Osteocyte (in vitro differentiated cells): Measurements from ENCODE around the gene NSF. TPM values are rescaled to one million over a fixed set of nuclear protein-coding genes. Genes with fewer than 3 reads are reported as not detected.

Experiments
- DNase-seq: peaks from one replicate; pipeline ENCODE4 v3.0.0; 2021; ENCODE audit warnings: mixed read lengths; ENCODE audit not compliant: unreplicated experiment; ENCODE audit errors: extremely low spot score
- H3K27ac Mint-ChIP-seq: one replicate; pipeline ENCODE4 v1.8.0; 2021; ENCODE audit warnings: mild to moderate bottlenecking, mixed read lengths; ENCODE audit not compliant: unreplicated experiment
- H3K27me3 Mint-ChIP-seq: one replicate; pipeline ENCODE4 v1.8.0; 2021; ENCODE audit warnings: mixed read lengths; ENCODE audit not compliant: unreplicated experiment
- H3K36me3 Mint-ChIP-seq: one replicate; pipeline ENCODE4 v1.8.0; 2021; ENCODE audit warnings: mixed read lengths; ENCODE audit not compliant: unreplicated experiment
- H3K4me1 Mint-ChIP-seq: one replicate; pipeline ENCODE4 v1.8.0; 2021; ENCODE audit warnings: mixed read lengths; ENCODE audit not compliant: unreplicated experiment
- H3K4me3 Mint-ChIP-seq: one replicate; pipeline ENCODE4 v1.8.0; 2021; ENCODE audit warnings: mild to moderate bottlenecking, moderate library complexity, mixed read lengths; ENCODE audit not compliant: unreplicated experiment
- H3K9me3 Mint-ChIP-seq: one replicate; pipeline ENCODE4 v1.8.0; 2021; ENCODE audit warnings: mixed read lengths; ENCODE audit not compliant: unreplicated experiment
- total RNA-seq: library from RNA; stranded (reverse); gene quantifications from 2 replicates; pipeline ENCODE4 v1.2.1, GENCODE V29; 2021
- TF ChIP-seq, protein P1 (sequence below): fragments of 200-600 bp; sonication (generic); IDR thresholded peaks from 2 replicates; pipeline ENCODE4 v1.5.0; 2021; ENCODE audit warnings: antibody characterized with exemption, mild to moderate bottlenecking, moderate library complexity

Gene NSF
- total RNA-seq, 1 donor from 2014 or later, result 48.0 TPM

DNA sequence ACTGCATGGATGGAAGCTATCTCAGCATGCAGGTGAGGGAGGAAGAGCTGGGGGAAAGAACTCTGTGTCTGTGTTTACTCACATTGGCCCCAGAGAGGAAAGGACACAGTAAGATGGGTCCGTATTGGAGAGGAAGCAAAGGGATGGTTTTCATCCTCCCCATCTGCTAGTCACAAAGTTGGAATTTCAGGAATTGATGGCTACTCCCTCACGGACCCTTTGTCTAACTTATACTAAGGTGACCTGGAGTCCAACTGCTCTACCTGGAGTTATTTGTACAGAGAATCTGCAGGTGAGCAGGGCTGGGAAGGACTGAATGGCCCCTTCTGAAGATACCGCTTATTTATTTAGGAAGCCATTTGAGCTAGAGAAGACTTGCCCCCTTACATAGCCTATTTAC, 172.9 kb downstream of the NSF start:
- H3K4me3 Mint-ChIP-seq, result no peak overlapping the region
- H3K4me1 Mint-ChIP-seq, result peaks cover 22% of the 10 kb centered on the region
- no peaks in the 10 kb centered on the region for H3K27me3 Mint-ChIP-seq
- no peaks in the 10 kb centered on the region for H3K9me3 Mint-ChIP-seq
- H3K36me3 Mint-ChIP-seq, result peaks cover 1% of the 10 kb centered on the region
- peak; percentile 25 for DNase-seq
- TF ChIP-seq, protein P1, sequence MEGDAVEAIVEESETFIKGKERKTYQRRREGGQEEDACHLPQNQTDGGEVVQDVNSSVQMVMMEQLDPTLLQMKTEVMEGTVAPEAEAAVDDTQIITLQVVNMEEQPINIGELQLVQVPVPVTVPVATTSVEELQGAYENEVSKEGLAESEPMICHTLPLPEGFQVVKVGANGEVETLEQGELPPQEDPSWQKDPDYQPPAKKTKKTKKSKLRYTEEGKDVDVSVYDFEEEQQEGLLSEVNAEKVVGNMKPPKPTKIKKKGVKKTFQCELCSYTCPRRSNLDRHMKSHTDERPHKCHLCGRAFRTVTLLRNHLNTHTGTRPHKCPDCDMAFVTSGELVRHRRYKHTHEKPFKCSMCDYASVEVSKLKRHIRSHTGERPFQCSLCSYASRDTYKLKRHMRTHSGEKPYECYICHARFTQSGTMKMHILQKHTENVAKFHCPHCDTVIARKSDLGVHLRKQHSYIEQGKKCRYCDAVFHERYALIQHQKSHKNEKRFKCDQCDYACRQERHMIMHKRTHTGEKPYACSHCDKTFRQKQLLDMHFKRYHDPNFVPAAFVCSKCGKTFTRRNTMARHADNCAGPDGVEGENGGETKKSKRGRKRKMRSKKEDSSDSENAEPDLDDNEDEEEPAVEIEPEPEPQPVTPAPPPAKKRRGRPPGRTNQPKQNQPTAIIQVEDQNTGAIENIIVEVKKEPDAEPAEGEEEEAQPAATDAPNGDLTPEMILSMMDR, result no peak
- no peak overlapping the region for H3K27ac Mint-ChIP-seq

DNA sequence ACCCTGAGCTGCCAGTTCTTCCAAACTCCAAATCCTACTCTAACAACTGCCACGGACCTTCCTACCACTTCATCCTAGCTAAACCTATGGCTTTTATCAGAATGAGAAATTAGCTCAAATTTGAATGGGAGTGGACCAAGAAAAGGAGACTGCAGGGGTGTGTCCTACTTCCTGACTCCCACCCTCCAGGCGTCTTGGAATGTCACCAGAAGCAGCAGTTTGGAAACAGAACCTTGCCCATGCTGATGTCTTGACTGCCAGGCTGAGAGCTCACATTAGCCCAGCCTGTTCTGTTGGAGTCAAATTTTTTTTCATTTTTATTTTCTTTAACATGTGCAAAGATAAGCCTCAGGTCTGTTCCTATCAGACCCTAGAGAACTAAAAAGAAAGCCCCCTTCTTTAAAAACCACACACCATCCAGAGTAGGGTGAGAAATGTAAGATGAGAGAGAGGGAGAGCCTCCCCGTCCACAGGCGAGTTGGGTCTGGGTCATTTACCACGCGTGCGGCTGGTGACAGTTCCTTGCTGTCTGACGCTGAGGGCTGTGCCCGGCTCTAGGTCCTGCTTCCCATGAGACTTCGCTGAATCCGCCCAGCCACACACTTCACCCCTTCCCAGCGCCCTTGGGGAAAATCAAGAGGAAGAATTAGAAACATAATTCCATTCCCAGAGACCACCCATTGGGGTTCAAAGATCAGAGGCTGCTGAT, 173.7 kb downstream of the NSF start:
- H3K9me3 Mint-ChIP-seq, result no peaks in the 10 kb centered on the region
- peaks cover 1% of the 10 kb centered on the region for H3K36me3 Mint-ChIP-seq
- no peak overlapping the region for H3K4me3 Mint-ChIP-seq
- peak; percentile 30 for DNase-seq
- peaks cover 22% of the 10 kb centered on the region for H3K4me1 Mint-ChIP-seq
- peak overlapping the region; percentile 14 for H3K27ac Mint-ChIP-seq
- TF ChIP-seq, protein P1, result no peak
- H3K27me3 Mint-ChIP-seq, result no peaks in the 10 kb centered on the region

DNA sequence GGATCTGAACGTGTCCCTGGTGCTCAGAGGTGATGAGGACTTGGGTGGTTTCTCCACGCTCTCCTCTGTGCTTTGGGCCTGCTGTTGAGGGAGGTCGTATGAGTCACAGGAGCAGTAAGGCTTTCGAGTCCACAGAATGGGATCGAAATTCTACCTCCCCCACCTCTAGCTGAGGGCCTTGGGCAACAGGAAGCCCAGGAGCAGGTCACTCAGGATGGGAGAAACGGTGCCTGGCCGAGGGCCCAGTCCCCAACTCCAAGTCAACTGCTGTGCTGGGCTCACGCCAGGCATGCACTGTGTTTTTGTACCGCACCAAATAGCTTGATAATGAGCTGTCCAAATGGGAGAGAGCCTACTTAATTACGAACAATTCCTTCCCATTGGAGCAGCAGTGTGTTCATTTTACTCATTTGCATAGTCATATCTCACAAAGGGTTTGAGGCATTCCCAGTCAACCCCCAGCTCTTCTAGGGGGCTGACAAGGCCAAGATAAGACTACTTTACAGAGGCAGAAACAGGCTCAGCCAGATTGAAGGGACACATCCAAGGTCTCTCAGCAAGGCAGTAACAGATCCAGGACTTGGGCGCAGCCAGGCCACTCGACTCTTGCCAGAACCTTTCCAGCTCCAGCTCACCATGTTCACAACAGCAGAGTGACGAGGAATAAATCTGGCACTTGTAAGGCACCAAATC, 174.4 kb downstream of the NSF start:
- Mint-ChIP-seq H3K4me3 (no peak overlapping the region), H3K27ac (peak overlapping the region; percentile 14), H3K9me3 (no peaks in the 10 kb centered on the region), H3K27me3 (no peaks in the 10 kb centered on the region), H3K4me1 (peaks cover 22% of the 10 kb centered on the region), H3K36me3 (no peaks in the 10 kb centered on the region)
- TF ChIP-seq, protein P1, result no peak
- peak; percentile 66 for DNase-seq

DNA sequence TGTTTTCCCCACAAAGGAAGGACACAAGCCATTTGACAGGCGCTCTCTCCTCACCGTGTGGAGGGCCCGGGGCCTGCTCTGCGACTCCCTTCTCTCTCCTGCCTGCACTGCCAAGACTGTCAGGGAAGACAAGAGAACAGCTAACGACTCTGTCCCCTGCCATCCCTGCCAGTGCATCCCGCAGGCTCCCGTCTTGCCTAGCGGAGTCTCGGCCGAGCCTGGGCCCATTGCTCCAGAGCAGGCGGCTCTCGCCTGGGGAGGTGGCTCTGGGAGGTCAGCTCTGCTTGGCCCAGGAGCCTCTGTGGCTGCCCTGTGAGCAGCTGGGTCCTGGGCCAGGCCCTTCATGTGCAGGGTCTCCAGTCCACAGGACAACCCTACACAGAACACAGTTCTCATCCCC, 175.0 kb downstream of the NSF start:
- Mint-ChIP-seq H3K4me3 (no peak overlapping the region), H3K9me3 (no peaks in the 10 kb centered on the region), H3K4me1 (peaks cover 22% of the 10 kb centered on the region), H3K27ac (no peak overlapping the region), H3K36me3 (no peaks in the 10 kb centered on the region), H3K27me3 (no peaks in the 10 kb centered on the region)
- TF ChIP-seq, protein P1, result no peak
- DNase-seq, result peak; percentile 70
